ENCODE measurements around the gene INAFM2. TPM values are rescaled to one million over a fixed set of nuclear protein-coding genes. Genes with fewer than 3 reads are reported as not detected.

INAFM2 gene
- total and polyA plus RNA-seq, 2 donors: 11.3 to 24.5 TPM

- Histone ChIP-seq H3K27ac (ENCODE audit: low read depth) (no peak within 1 kb of the TSS), H3K36me3 (ENCODE audit: insufficient read depth) (no peaks in the 10 kb centered on the region), H3K4me1 (ENCODE audit: insufficient read depth) (peaks cover 1% of the 10 kb centered on the region), H3K4me3 (ENCODE audit: low read depth, low read length) (peak within 1 kb of the TSS; percentile 42)
- WGBS: 4% methylated on average over 76 of the region's 76 CpGs
- DNase-seq (ENCODE audit: extremely low spot score): no peak
These were observed 40.5 kb upstream of the INAFM2 start, which contains the start of gene ANKRD63 for GRCh38 chr15:40282869-40283614. Gene ANKRD63 (minus strand): TSS chr15:40283064. CDS start chr15:40282586, 478 bp downstream.

GRCh38 chr15:40283615-40284300, 39.7 kb upstream of the INAFM2 start:
- no peak for DNase-seq (ENCODE audit: extremely low spot score)
- Histone ChIP-seq H3K36me3 (ENCODE audit: insufficient read depth) (no peaks in the 10 kb centered on the region), H3K27ac (ENCODE audit: low read depth) (no peak overlapping the region), H3K4me1 (ENCODE audit: insufficient read depth) (peaks cover 1% of the 10 kb centered on the region), H3K4me3 (ENCODE audit: low read depth, low read length) (no peak overlapping the region)
- 43% methylated on average over 33 of the region's 33 CpGs for WGBS

- peaks cover 1% of the 10 kb centered on the region for H3K4me1 ChIP-seq (ENCODE audit: insufficient read depth)
- 46% methylated on average over 4 of the region's 4 CpGs for WGBS
- no peak overlapping the region for H3K4me3 ChIP-seq (ENCODE audit: low read depth, low read length)
- H3K36me3 ChIP-seq (ENCODE audit: insufficient read depth): no peaks in the 10 kb centered on the region
- no peak overlapping the region for H3K27ac ChIP-seq (ENCODE audit: low read depth)
- DNase-seq (ENCODE audit: extremely low spot score): no peak
These were observed 38.3 kb upstream of the INAFM2 start for GRCh38 chr15:40285151-40285550.

- no peak for DNase-seq (ENCODE audit: extremely low spot score)
- peaks cover 1% of the 10 kb centered on the region for H3K4me1 ChIP-seq (ENCODE audit: insufficient read depth)
- no peak overlapping the region for H3K27ac ChIP-seq (ENCODE audit: low read depth)
- no peak overlapping the region for H3K4me3 ChIP-seq (ENCODE audit: low read depth, low read length)
- 40% methylated on average over 1 of the region's 1 CpG for WGBS
- no peaks in the 10 kb centered on the region for H3K36me3 ChIP-seq (ENCODE audit: insufficient read depth)
These were observed 37.9 kb upstream of the INAFM2 start for GRCh38 chr15:40285554-40286011.

GRCh38 chr15:40286061-40286532, 37.4 kb upstream of the INAFM2 start:
- Histone ChIP-seq H3K4me1 (ENCODE audit: insufficient read depth) (peaks cover 1% of the 10 kb centered on the region), H3K36me3 (ENCODE audit: insufficient read depth) (no peaks in the 10 kb centered on the region), H3K27ac (ENCODE audit: low read depth) (no peak overlapping the region), H3K4me3 (ENCODE audit: low read depth, low read length) (no peak overlapping the region)
- 85% methylated on average over 7 of the region's 7 CpGs for WGBS
- no peak for DNase-seq (ENCODE audit: extremely low spot score)

- Histone ChIP-seq H3K4me1 (ENCODE audit: insufficient read depth) (peaks cover 1% of the 10 kb centered on the region), H3K27ac (ENCODE audit: low read depth) (no peak overlapping the region), H3K4me3 (ENCODE audit: low read depth, low read length) (no peak overlapping the region), H3K36me3 (ENCODE audit: insufficient read depth) (no peaks in the 10 kb centered on the region)
- WGBS: 83% methylated on average over 7 of the region's 7 CpGs
- no peak for DNase-seq (ENCODE audit: extremely low spot score)
These were observed 36.7 kb upstream of the INAFM2 start for GRCh38 chr15:40286794-40287193.

GRCh38 chr15:40287505-40287904, 36.0 kb upstream of the INAFM2 start:
- H3K36me3 ChIP-seq (ENCODE audit: insufficient read depth): no peaks in the 10 kb centered on the region
- whole genome bisulfite sequencing: 94% methylated on average over 3 of the region's 3 CpGs
- no peak for DNase-seq (ENCODE audit: extremely low spot score)

GRCh38 chr15:40287968-40288367, 35.5 kb upstream of the INAFM2 start:
- Histone ChIP-seq H3K4me1 (ENCODE audit: insufficient read depth) (peaks cover 1% of the 10 kb centered on the region), H3K27ac (ENCODE audit: low read depth) (no peak overlapping the region), H3K36me3 (ENCODE audit: insufficient read depth) (no peaks in the 10 kb centered on the region), H3K4me3 (ENCODE audit: low read depth, low read length) (no peak overlapping the region)
- no peak for DNase-seq (ENCODE audit: extremely low spot score)
- WGBS: 78% methylated on average over 4 of the region's 4 CpGs

More at GRCh38 chr15:40287505-40287904, 36.0 kb upstream of the INAFM2 start:
- no peak overlapping the region for H3K4me3 ChIP-seq (ENCODE audit: low read depth, low read length)
- peaks cover 1% of the 10 kb centered on the region for H3K4me1 ChIP-seq (ENCODE audit: insufficient read depth)
- H3K27ac ChIP-seq (ENCODE audit: low read depth): no peak overlapping the region

- H3K27ac ChIP-seq (ENCODE audit: low read depth): no peak overlapping the region
- no peaks in the 10 kb centered on the region for H3K4me1 ChIP-seq (ENCODE audit: insufficient read depth)
- no peak for DNase-seq (ENCODE audit: extremely low spot score)
- no peak overlapping the region for H3K4me3 ChIP-seq (ENCODE audit: low read depth, low read length)
- no peaks in the 10 kb centered on the region for H3K36me3 ChIP-seq (ENCODE audit: insufficient read depth)
- WGBS: 77% methylated on average over 6 of the region's 6 CpGs
These were observed 34.2 kb upstream of the INAFM2 start for GRCh38 chr15:40289140-40289775.

- WGBS: 39% methylated on average over 12 of the region's 12 CpGs
- Histone ChIP-seq H3K36me3 (ENCODE audit: insufficient read depth) (no peaks in the 10 kb centered on the region), H3K4me3 (ENCODE audit: low read depth, low read length) (no peak overlapping the region), H3K4me1 (ENCODE audit: insufficient read depth) (no peaks in the 10 kb centered on the region), H3K27ac (ENCODE audit: low read depth) (no peak overlapping the region)
- DNase-seq (ENCODE audit: extremely low spot score): no peak
These were observed 33.0 kb upstream of the INAFM2 start for GRCh38 chr15:40290545-40290917.

- H3K4me3 ChIP-seq (ENCODE audit: low read depth, low read length): no peak overlapping the region
- H3K27ac ChIP-seq (ENCODE audit: low read depth): no peak overlapping the region
- 11% methylated on average over 68 of the region's 68 CpGs for WGBS
- no peaks in the 10 kb centered on the region for H3K36me3 ChIP-seq (ENCODE audit: insufficient read depth)
- H3K4me1 ChIP-seq (ENCODE audit: insufficient read depth): no peaks in the 10 kb centered on the region
- no peak for DNase-seq (ENCODE audit: extremely low spot score)
These were observed 32.4 kb upstream of the INAFM2 start for GRCh38 chr15:40290918-40291574.

GRCh38 chr15:40292246-40292645, 31.2 kb upstream of the INAFM2 start:
- Histone ChIP-seq H3K27ac (ENCODE audit: low read depth) (no peak overlapping the region), H3K4me3 (ENCODE audit: low read depth, low read length) (no peak overlapping the region), H3K4me1 (ENCODE audit: insufficient read depth) (no peaks in the 10 kb centered on the region), H3K36me3 (ENCODE audit: insufficient read depth) (no peaks in the 10 kb centered on the region)
- 94% methylated on average over 3 of the region's 3 CpGs for WGBS
- DNase-seq (ENCODE audit: extremely low spot score): no peak

- Histone ChIP-seq H3K4me1 (ENCODE audit: insufficient read depth) (no peaks in the 10 kb centered on the region), H3K4me3 (ENCODE audit: low read depth, low read length) (no peak overlapping the region), H3K36me3 (ENCODE audit: insufficient read depth) (no peaks in the 10 kb centered on the region), H3K27ac (ENCODE audit: low read depth) (no peak overlapping the region)
- no peak for DNase-seq (ENCODE audit: extremely low spot score)
These were observed 30.5 kb upstream of the INAFM2 start for GRCh38 chr15:40293006-40293405.
